ENCODE measurements around the gene MUS81.

GRCh38 chr11:65870706-65871681, 10.8 kb downstream of the MUS81 start:
- TF ChIP-seq POLR2AphosphoS5 (IDR thresholded peaks at IDR 0.05; ENCODE audit: low read depth, low read length): no peak; the same call in 1 of the 2 replicates
- TF ChIP-seq SPI1 (IDR thresholded peaks at IDR 0.05; ENCODE audit: low read depth, low read length): no peak
